Measurements from ENCODE around the gene ZBTB2.

- no peak for TF ChIP-seq CTCF (IDR thresholded peaks at IDR 0.05; ENCODE audit: low read depth, low read length)
- TF ChIP-seq EZH2phosphoT487 (IDR thresholded peaks at IDR 0.05; ENCODE audit: low read depth): no peak
Observed at GRCh38 chr6:151391471-151392413, at the start of gene ZBTB2.

Data from OCI-LY3 (cell line).